ENCODE measurements around the gene CSNK1G1.
"Not testable (repeated sequence)": the region's sequence is repeated elsewhere in the genome, so short reads cannot be mapped to it uniquely, and the experiment has no call there.

The CSNK1G1 gene

DNA sequence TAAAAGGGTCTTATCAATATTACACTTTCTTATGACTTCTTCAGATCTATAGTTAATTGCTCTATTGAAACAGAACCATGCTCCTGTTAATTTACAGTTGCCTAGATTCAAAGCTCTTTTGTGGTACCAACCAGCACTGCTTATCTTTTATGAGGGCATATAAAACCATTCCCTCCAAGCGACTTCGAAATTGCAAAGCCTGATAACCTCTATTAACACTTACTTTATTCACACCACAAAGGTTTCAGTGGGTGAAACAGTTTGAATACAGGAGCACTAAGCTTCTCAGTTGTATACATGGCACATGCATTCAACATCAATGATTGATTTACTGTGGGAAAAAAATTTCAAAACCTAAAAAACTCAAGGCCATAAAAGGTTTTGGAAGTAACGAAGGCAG lies 118.3 kb downstream of the CSNK1G1 start:
- no peak for DNase-seq (ENCODE audit: low read depth)

GRCh38 chr15:64236156-64236894 lies 119.6 kb downstream of the CSNK1G1 start:
- no peak for DNase-seq (ENCODE audit: low read depth)

DNA sequence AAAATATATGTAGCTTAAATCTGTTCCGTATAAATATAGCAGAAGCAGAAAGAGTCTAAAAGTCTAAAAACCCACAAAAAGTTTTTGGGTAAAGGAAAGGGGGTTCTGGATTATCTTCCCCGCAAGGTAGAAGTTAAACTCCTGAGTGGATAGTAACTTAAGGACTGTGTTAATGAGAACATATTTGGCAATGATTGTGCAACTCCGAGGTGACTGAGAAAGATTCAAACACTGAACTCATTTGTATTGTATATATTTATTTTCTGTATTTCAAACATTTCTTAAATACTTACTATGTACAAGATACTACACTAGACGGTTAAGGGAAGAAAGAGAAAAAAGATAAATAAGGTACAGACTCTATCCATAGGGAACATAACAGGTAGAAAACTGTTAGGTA lies 120.4 kb downstream of the CSNK1G1 start:
- peak; percentile 31 for DNase-seq (ENCODE audit: low read depth)

DNA sequence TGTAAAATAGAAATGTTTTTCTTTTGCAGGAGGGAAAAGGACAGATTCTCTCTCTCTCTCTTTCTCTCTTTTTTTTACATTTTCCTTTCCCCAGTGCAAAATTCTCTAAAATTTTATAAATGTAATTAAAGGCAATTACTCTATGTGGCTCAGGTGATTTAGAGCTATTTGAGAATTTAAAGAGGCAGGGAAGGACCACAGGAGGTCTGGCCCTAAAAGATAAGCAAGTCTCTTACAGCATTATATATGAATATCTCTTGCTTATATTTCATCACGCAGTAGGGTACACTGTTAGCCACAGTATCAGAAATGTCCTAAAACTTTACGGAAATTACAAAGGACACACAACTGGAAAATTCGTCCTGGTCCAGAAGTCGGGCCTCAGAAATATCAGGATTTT lies 122.7 kb downstream of the CSNK1G1 start:
- DNase-seq (ENCODE audit: low read depth): no peak

GRCh38 chr15:64232400-64232799 lies 123.6 kb downstream of the CSNK1G1 start:
- peak; percentile 71 for DNase-seq (ENCODE audit: low read depth)

DNA sequence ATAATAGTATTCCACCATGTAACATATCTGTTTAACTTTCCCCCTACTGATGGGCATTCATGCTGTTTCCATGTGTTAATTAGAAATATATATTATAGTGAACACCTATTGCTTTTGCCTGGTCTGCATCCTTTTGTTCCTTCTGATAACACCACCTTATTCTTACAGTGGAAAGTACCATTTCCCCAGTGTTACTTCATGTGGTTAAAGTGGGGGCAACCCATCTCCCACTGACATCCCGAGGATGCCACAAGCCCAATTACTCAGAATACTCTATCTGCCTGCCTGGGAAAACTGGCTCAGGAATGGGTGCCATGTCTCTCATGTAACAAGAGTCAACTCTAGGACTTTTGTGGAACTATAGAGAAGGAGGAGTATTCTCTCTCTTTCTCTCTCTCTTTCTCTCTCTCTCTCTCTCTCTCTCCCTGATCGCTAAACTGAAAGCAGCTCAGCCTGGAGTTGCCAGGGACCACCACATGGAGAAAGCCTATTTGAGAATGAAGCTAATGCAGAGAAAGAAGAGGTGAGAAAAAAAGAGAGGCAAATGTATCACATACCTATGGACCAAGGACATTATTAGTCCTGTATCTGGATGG lies 126.7 kb downstream of the CSNK1G1 start:
- DNase-seq (ENCODE audit: low read depth): peak; percentile 36

- no peak for DNase-seq (ENCODE audit: low read depth)
Observed at GRCh38 chr15:64225804-64226203, 130.2 kb downstream of the CSNK1G1 start.

GRCh38 chr15:64224511-64224910 lies 131.5 kb downstream of the CSNK1G1 start:
- DNase-seq (ENCODE audit: low read depth): peak; percentile 84

GRCh38 chr15:64223882-64224281 lies 132.1 kb downstream of the CSNK1G1 start:
- DNase-seq (ENCODE audit: low read depth): no peak

- peak; percentile 64 for DNase-seq (ENCODE audit: low read depth)
Observed at GRCh38 chr15:64222573-64223366, 133.2 kb downstream of the CSNK1G1 start.

DNA sequence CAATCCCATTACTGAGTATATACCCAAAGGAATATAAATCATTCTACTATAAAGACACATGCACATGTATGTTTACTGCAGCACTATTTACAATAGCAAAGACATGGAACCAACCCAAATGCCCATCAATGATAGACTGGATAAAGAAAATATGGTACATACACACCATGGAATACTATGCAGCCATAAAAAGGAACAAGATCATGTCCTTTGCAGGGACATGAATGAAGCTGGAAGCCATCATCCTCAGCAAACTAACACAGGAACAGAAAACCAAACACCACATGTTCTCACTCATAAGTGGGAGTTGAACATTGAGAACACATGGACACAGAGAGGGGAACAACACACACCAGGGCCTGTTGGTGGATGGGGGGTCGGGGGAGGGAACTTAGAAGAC lies 134.1 kb downstream of the CSNK1G1 start:
- not testable (repeated sequence) for DNase-seq (ENCODE audit: low read depth)

DNA sequence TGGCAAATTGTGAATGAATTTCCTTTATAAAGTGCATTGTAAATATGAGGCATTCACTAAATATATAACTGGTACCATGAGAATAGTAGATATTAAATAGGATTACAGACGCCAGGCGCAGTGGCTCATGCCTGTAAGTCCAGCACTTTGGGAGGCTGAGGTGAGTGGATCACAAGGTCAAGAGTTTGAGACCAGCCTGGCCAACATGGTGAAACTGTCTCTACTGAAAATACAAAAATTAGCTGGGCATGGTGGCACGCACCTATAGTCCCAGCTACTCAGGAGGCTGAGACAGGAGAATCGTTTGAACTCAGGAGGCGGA lies 138.6 kb downstream of the CSNK1G1 start:
- DNase-seq (ENCODE audit: low read depth): not testable (repeated sequence)

- peak; percentile 6 for DNase-seq (ENCODE audit: low read depth)
Observed at GRCh38 chr15:64216730-64217428, 139.1 kb downstream of the CSNK1G1 start.

DNA sequence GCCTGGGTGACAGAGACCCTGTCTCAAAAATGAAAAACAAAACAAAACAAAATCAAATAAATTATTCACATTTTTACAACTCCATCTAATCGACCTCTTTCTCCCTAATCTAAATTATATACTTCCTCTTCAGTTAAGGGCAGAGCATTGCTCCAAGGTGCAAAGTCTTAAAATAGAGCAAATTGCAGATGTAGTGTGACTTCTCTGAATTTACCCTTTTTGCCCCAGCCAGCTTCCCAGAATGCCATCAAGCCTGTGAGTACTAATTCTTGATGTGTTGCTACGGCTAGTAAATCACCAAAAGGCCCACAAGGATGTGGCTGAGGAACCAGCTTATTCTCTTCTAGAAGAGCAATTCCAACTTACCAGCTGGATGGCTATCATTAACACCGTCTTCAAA lies 139.8 kb downstream of the CSNK1G1 start:
- DNase-seq (ENCODE audit: low read depth): no peak

DNA sequence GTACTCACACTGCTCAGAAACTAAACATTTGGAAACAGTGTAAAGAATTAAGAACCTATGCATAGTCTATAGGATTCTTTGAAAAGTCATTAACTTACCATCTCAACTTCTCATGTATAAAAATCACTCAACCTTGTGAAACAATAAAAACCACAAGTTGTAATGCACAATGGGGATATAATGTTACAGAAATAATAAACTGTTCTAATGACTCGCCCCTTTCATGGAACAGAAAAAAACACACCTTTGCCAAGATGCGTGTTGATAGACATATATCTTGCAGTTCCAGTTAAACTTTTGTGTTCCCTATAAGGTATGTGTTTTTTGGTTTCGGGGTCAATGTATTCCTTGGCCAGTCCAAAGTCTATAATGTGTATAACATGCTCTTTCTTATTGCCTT lies 142.3 kb downstream of the CSNK1G1 start:
- DNase-seq (ENCODE audit: low read depth): no peak

GRCh38 chr15:64211696-64212095 lies 144.3 kb downstream of the CSNK1G1 start:
- no peak for DNase-seq (ENCODE audit: low read depth)

DNA sequence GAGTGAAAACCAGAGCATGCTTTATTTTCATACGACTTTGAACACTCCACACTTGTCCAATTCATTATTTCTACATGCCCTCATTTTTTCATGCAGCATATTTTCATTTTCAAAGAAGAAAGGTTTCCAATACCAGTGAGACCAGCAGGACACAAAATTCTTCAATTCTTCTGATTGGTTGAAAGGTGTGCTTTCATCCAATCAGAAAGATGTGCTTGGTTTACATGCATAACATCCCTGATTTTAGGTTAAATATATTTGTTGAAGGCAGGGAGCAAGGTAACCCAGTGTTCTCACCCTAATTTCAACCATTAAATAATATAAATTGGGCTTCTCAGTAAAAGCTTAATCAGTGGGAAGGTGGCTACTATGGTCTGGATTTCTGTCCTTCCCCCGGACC lies 145.6 kb downstream of the CSNK1G1 start:
- DNase-seq (ENCODE audit: low read depth): no peak

DNA sequence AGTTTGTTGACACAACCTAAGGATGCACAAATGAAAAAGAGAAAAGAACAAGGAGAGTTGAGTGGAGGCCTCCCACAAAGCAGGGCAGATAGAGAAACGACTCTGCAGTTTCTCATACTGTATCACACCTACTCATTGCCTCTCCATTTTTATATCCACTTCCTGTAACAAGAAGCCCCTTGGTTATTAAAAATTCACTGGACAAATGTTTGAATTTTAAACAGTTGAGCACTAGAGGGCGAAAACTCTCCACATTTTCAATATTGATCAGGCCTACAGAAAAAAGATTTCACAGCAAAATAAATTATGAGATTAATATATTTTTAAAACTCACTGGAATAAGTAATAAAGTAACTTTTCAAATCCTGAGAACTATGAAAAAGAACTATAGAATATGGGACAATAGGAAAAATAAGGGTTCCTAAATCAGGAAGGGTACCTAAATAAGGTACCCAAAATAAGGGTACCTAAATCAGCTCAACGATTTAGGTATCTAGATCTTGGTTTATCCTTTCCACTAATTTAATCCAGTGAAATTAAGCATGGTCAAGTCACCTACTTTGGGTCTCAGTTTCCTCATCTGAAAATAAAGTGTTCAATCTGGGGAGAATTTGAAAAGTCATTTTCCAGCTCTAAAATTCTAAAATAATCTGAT lies 146.2 kb downstream of the CSNK1G1 start:
- DNase-seq (ENCODE audit: low read depth): peak; percentile 55

- DNase-seq (ENCODE audit: low read depth): peak; percentile 21
Observed at GRCh38 chr15:64205202-64205601, 150.8 kb downstream of the CSNK1G1 start.

DNA sequence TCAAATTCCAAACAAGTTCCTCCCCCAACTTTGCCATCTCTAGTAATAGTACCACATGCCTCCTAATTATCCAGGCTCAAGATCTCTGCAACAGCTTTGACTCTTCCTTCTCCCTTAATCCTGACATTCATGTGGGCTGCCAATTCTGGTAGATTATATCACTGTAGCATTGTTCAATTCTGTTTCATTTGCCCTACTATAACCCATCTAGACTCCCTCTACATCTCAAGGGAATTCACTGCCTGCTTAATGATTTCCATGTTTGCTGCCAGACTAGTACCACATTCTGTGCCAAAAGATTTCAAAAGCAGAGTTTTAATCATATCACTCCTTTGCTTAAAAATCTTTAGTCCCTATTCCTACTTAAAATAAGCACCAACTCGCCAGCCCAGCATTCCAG lies 158.5 kb downstream of the CSNK1G1 start:
- no peak for DNase-seq (ENCODE audit: low read depth)

- no peak for DNase-seq (ENCODE audit: low read depth)
Observed at GRCh38 chr15:64193971-64194370, 162.0 kb downstream of the CSNK1G1 start.
